GM12891 (cell line): ENCODE data around the gene OAF.

ENCODE experiments used
- POLR2A ChIP-seq: IDR thresholded peaks from 2 replicates; pipeline ENCODE4 v1.6.1; 2011; ENCODE audit warnings: low read depth, low read length, control low read depth
- POLR2AphosphoS5 ChIP-seq: IDR thresholded peaks from 2 replicates; pipeline ENCODE4 v1.6.1; 2011; ENCODE audit warnings: low read depth, low read length, control low read depth
- TAF1 ChIP-seq: IDR thresholded peaks from 2 replicates; pipeline ENCODE4 v1.6.1; 2011; ENCODE audit warnings: low read depth, low read length, control low read depth

DNA sequence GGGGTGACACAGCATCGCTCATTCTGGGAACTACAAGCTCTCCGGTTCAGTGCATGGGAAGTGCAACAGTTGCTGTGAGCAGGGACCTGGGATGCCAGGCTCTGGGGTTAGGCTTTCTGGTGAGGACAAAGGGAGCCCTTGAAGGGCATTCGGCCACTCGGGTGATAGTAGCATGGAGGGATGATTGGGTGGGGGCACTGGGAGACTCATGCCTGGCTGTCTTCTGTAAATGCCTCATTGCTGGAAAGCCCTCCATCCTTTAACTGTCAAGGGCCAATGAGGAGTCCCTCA is 9.9 kb downstream of the OAF start:
- TF ChIP-seq POLR2A (no peak), TAF1 (no peak), POLR2AphosphoS5 (no peak)
